IMR-90 (cell line): ENCODE data around the gene DPPA4. TPM values are rescaled to one million over a fixed set of nuclear protein-coding genes. Genes with fewer than 3 reads are reported as not detected.
"Not testable (repeated sequence)": the region's sequence is repeated elsewhere in the genome, so short reads cannot be mapped to it uniquely, and the experiment has no call there.

Source experiments
- ATAC-seq: fragments of 200-7000 bp; cut with Tn5 transposase; 2 replicates; pipeline ENCODE4 v1.9.1; 2020; ENCODE audit warnings: low read depth, mild to moderate bottlenecking, moderate library complexity
- BruUV-seq: library from RNA; stranded (reverse); fragments of 400-500 nt; replicated peaks from 2 replicates; lab custom pipeline; 2021; lab: Mats Ljungman, UMichigan
- CTCF ChIA-PET: fragments of 300-600 bp; formaldehyde crosslinking; extraction: SDS; loops from one replicate; lab custom pipeline; 2021; ENCODE audit warnings: antibody characterized with exemption; lab: Yijun Ruan, JAX
- POLR2A ChIA-PET: fragments of 300-600 bp; sonication (Branson Sonifier 250); formaldehyde crosslinking; loops from one replicate; lab custom pipeline; 2022; ENCODE audit warnings: antibody characterized with exemption; ENCODE audit not compliant: unreplicated experiment; lab: Charles Lee
- DNase-seq: peaks from one replicate; pipeline ENCODE4 v3.0.0; 2013
- H2AFZ ChIP-seq: replicated peaks from 2 replicates; pipeline ENCODE3; 2013; ENCODE audit warnings: low read length, mild to moderate bottlenecking; ENCODE audit not compliant: poor library complexity
- H2AK5ac ChIP-seq: 2 replicates; pipeline ENCODE4 v1.6.1; 2013; ENCODE audit warnings: low read depth, low read length, inconsistent platforms
- H2AK9ac ChIP-seq: replicated peaks from 2 replicates; pipeline ENCODE3; 2013; ENCODE audit warnings: mild to moderate bottlenecking, low read depth, low read length, moderate library complexity; ENCODE audit not compliant: poor library complexity
- H2BK120ac ChIP-seq: 2 replicates; pipeline ENCODE4 v1.6.1; 2013; ENCODE audit warnings: low read depth, low read length, inconsistent platforms
- H2BK15ac ChIP-seq: 3 replicates; pipeline ENCODE4 v1.6.1; 2013; ENCODE audit warnings: low read depth, low read length, inconsistent platforms
- H2BK20ac ChIP-seq: 2 replicates; pipeline ENCODE4 v1.6.1; 2013; ENCODE audit warnings: low read depth, mild to moderate bottlenecking, inconsistent platforms, low read length, moderate library complexity
- H2BK5ac ChIP-seq: 2 replicates; pipeline ENCODE4 v1.6.1; 2013; ENCODE audit warnings: mild to moderate bottlenecking, low read depth, low read length, inconsistent platforms; ENCODE audit not compliant: poor library complexity, severe bottlenecking
- H3K14ac ChIP-seq: replicated peaks from 2 replicates; pipeline ENCODE4 v1.6.1; 2013; ENCODE audit warnings: low read depth, low read length, inconsistent platforms
- H3K18ac ChIP-seq: 2 replicates; pipeline ENCODE4 v1.6.1; 2013; ENCODE audit warnings: low read depth, low read length, control low read depth
- H3K23ac ChIP-seq: 2 replicates; pipeline ENCODE4 v1.6.1; 2013; ENCODE audit warnings: low read depth, low read length, inconsistent platforms
- H3K27ac ChIP-seq: 2 replicates; pipeline ENCODE4 v1.5.1; 2013; ENCODE audit warnings: mild to moderate bottlenecking, control low read depth, low read length; ENCODE audit not compliant: insufficient read depth
- H3K27me3 ChIP-seq: 2 replicates; pipeline ENCODE4 v1.6.1; 2013; ENCODE audit warnings: low read length; ENCODE audit not compliant: control insufficient read depth, insufficient read depth
- H3K36me3 ChIP-seq: 2 replicates; pipeline ENCODE4 v1.6.1; 2013; ENCODE audit warnings: low read length, mixed read lengths; ENCODE audit not compliant: control insufficient read depth, insufficient read depth
- H3K4ac ChIP-seq: 2 replicates; pipeline ENCODE4 v1.6.1; 2013; ENCODE audit warnings: low read depth, low read length, inconsistent platforms
- H3K4me1 ChIP-seq: 2 replicates; pipeline ENCODE4 v1.6.1; 2013; ENCODE audit warnings: low read length, mixed read lengths; ENCODE audit not compliant: control insufficient read depth, insufficient read depth
- H3K4me2 ChIP-seq: 2 replicates; pipeline ENCODE4 v1.6.1; 2013; ENCODE audit warnings: low read depth, mild to moderate bottlenecking, control low read depth, low read length, moderate library complexity
- H3K4me3 ChIP-seq: 2 replicates; pipeline ENCODE4 v1.5.1; 2013; ENCODE audit warnings: low read depth, mild to moderate bottlenecking, control low read depth, low read length, moderate library complexity; ENCODE audit not compliant: insufficient read depth
- H3K56ac ChIP-seq: 2 replicates; pipeline ENCODE4 v1.6.1; 2013; ENCODE audit warnings: low read length, inconsistent platforms; ENCODE audit not compliant: insufficient read depth; ENCODE audit errors: extremely low read depth
- H3K79me1 ChIP-seq, 2 experiments: 2 replicates each; pipeline ENCODE4 v1.6.1; 2013; ENCODE audit warnings: low read length in 2 of 2, inconsistent platforms in 1 of 2, low read depth in 1 of 2
- H3K9ac ChIP-seq: 2 replicates; pipeline ENCODE4 v1.6.1; 2013; ENCODE audit warnings: low read depth, low read length, control low read depth
- H3K9me1 ChIP-seq: 2 replicates; pipeline ENCODE4 v1.6.1; 2013; ENCODE audit warnings: low read length, inconsistent platforms; ENCODE audit not compliant: insufficient read depth
- H3K9me3 ChIP-seq: 2 replicates; pipeline ENCODE4 v1.6.1; 2013; ENCODE audit warnings: low read length; ENCODE audit not compliant: control insufficient read depth, insufficient read depth
- H4K20me1 ChIP-seq: 2 replicates; pipeline ENCODE4 v1.6.1; 2013; ENCODE audit warnings: low read length, inconsistent platforms; ENCODE audit not compliant: insufficient read depth
- H4K5ac ChIP-seq: 2 replicates; pipeline ENCODE4 v1.6.1; 2013; ENCODE audit warnings: mild to moderate bottlenecking, low read depth, low read length, control low read depth
- H4K8ac ChIP-seq, 2 experiments: 2 replicates each; pipeline ENCODE4 v1.6.1; 2013; ENCODE audit warnings: low read depth in 2 of 2, low read length in 2 of 2, control low read depth in 1 of 2, inconsistent platforms in 1 of 2
- H4K91ac ChIP-seq: 2 replicates; pipeline ENCODE4 v1.6.1; 2013; ENCODE audit warnings: low read depth, low read length, inconsistent platforms; ENCODE audit not compliant: insufficient read depth
- WGBS, 2 experiments: methylation state at CpG; one replicate each; pipeline versions ENCODE4 v1.1.5 to v1.1.7; 2013; ENCODE audit warnings: missing lambda C conversion rate in 2 of 2; ENCODE audit not compliant: insufficient read length in 1 of 2; ENCODE audit errors: extremely low coverage in 2 of 2; 5-methylcytosine and 5-hydroxymethylcytosine counted together
- dilution Hi-C: fragments of 300-500 bp; cut with HindIII; formaldehyde crosslinking; loops from one replicate; pipeline ENCODE4 v1.14.3; 2018; ENCODE audit warnings: low sequenced_read_pairs; ENCODE audit not compliant: unreplicated experiment
- in situ Hi-C: fragments of 300-500 bp; cut with MboI; formaldehyde crosslinking; loops from 3 replicates; pipeline ENCODE4 v1.14.3; 2019; ENCODE audit warnings: low sequenced_read_pairs, inconsistent platforms, mixed read lengths
- intact Hi-C: fragments of 100-400 bp; cut with micrococcal nuclease; formaldehyde crosslinking; loops from 2 replicates; pipeline ENCODE4 v1.10.0; 2022
- polyA plus RNA-seq, 3 experiments: library from polyadenylated mRNA; depleted of rRNA; stranded (reverse); fragments of >200 nt; gene quantifications; 2 replicates each; pipeline ENCODE4 v1.2.3, GENCODE V29; 2012; ENCODE audit warnings: low replicate concordance in 1 of 3
- total RNA-seq: library from RNA; depleted of rRNA; stranded (reverse); fragments of >200 nt; gene quantifications from 2 replicates; pipeline ENCODE4 v1.2.3, GENCODE V29; 2012

DPPA4 gene
- total and polyA plus RNA-seq, 2 of the 4 experiments (the other 2 are of a cell fraction): 0.02 TPM; not detected in 1

GRCh38 chr3:109374434-109374833 is 37.1 kb upstream of the DPPA4 start:
- H2BK15ac ChIP-seq, H3K4ac ChIP-seq, dilution Hi-C loops, H3K9me3 ChIP-seq, H3K4me2 ChIP-seq, H2AFZ ChIP-seq, H4K5ac ChIP-seq, H4K8ac ChIP-seq, H2BK120ac ChIP-seq, H3K9me1 ChIP-seq, BruUV-seq, H3K79me1 ChIP-seq, intact Hi-C loops, H3K27ac ChIP-seq, DNase-seq, H2AK5ac ChIP-seq, H3K56ac ChIP-seq, H3K4me3 ChIP-seq, in situ Hi-C loops, H4K91ac ChIP-seq, H2BK5ac ChIP-seq, H2BK20ac ChIP-seq, POLR2A ChIA-PET, H3K14ac ChIP-seq, H3K27me3 ChIP-seq, ATAC-seq, H3K9ac ChIP-seq, H3K18ac ChIP-seq, H4K20me1 ChIP-seq, H3K4me1 ChIP-seq, H2AK9ac ChIP-seq, H3K23ac ChIP-seq, H3K36me3 ChIP-seq, CTCF ChIA-PET: not testable (repeated sequence)
- no CpG with 5 or more reads among the region's 4 CpGs for WGBS, 2 experiments
